ENCODE data around the gene SCAF4.

Gene SCAF4

DNA sequence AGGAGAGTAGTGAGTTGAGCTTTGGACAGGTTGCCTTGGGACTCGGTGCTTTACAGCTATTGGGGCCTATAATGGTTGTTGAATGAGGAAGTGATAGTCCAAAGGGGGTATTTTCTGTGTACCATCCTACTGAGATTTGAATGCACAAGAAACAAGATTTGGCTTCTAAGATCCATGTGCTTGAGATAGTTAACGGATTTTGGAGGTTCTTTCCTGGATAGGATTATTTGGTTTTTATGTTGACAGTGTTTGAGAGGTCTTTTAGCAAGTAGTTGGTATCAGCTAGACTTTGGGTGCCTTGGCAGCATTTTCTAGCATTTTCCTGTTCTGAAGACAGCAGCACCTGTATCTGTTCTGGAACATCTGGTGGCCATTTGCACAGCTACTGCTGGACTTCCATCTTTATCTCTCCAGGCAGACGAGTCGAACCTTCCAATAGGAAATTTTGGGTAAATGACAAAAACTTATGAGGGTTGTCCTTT is 3.6 kb upstream of the SCAF4 start:
- no peak for DNase-seq

DNA sequence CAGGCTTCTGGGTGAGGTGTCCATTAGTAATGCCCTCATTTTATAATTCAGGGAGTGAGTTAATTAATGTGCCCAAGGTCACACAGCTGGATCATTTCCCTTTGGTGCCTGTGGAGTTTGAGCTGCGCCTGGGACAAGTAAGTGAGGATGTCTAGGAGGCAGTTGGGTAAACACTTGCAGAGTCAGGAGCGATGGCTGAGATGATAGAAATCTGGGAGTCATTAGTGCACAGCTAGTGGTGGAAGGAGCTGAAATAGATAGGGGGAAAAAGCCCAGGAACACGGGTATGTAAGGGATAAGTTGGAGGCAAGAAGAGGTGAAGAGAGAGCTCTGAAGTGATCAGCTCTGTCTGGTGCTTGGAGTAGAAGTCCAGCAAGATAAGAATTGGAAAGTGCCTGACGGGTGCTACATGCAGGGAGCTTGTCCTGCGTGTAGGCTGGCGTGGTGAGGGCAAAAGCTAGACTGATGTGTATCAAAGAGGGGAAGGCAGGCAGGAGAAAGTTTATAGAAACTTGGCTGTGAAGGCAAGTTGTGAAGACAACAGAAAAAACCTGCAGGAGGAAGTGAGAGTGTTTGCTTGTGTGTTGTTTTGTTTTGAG is 1.7 kb upstream of the SCAF4 start:
- no peak for DNase-seq

DNA sequence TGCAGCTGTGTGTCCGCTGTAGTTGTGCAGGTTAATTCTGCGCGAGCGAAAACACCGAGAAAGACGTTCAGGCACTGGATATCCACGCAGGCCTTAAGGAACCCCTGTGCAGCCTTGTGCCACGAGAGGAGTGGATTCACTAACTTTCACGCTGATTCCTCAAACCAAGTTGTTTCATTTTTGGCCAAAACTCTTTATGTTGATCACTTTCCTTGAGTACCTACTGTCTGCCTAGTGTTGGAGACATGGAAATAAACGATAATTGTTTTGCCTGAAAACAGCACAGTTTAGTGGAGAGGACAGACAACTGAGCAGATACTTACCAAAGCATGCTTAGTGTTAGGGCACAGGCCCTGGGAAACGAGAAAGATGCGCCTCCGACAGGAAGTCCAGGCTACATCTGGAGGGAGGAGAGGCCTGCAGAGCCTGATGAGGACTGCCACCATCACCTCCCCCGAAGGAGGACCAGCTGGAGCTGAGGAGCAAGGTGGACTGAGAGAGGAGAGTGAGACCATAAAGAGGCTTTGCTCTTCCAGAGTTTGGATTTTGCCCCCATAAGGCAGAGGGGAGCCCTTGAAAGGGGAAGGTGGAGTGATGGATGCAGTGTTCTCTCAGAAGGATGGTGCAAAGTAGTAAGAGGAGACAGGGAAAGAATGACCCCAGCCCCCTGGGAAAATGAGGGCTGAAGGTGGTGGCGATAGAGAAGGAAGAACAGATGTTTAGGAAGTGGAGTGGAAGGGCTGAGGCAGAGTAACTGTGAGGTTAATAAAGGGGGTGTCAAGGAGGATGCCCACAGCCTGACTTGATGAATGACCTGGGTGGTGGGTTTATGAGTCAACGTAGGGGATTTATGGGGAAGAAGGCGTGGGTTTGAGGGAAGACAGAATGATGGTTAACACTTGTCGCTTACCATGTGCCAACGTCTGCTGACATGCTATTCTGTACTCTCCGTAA is 956 bp upstream of the SCAF4 start:
- peak; percentile 5 for DNase-seq

DNA sequence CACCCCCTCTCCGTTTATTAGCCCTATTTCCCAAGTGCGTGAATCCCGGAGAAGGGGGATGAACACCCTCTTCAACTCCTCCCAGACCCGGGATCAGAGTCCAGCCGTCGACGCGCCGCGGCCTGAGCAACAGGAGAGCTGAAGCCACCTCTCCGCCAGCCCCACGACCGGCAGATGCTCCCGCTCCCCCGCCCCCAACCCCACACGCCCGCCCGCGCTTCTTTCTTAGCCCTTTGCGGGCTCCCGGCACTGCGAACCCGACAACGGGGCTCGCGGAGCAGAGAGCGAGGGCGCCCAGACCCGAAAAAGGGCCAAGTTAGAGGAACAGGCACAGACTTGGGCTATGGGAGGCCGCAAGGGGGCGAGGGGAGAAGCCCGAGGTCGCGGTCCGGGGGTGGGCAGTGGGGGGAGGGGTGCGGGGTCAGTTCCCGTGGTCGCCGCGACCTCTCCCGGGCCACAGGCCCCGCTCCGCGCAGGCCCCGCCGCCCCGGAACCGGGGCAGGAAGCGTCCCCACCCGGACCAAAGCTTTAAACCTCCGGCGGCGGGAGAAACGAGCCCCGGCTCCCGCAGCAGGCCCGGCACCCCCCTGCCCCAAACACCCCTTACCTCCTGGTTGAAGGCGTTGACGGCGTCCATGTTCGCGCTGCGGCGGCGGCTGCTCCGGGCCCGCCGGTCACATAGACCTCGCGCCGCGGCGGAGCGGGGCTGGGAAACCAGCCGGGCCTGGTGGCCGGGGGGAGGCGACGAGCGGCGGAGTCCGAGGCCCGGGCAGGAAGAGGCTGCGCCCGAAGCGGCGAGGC is 662 bp downstream of the SCAF4 start:
- peak; percentile 32 for DNase-seq

DNA sequence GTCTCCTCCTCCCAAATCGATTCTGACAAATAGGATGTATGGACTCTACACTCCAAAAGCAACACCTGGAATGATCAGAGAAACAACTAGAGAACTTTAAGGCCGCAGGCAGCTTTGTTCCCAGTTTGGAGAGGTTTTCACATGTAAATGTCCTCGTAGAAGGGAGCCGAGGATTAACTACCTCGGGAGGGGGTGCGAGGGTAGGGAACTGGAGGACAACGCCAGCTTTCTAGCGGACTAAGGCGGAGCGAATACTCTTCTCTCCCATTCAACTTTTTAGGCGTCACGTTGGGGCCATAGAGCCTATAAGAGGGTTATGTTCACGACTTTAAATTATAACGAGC is 1.2 kb downstream of the SCAF4 start:
- DNase-seq, result no peak

DNA sequence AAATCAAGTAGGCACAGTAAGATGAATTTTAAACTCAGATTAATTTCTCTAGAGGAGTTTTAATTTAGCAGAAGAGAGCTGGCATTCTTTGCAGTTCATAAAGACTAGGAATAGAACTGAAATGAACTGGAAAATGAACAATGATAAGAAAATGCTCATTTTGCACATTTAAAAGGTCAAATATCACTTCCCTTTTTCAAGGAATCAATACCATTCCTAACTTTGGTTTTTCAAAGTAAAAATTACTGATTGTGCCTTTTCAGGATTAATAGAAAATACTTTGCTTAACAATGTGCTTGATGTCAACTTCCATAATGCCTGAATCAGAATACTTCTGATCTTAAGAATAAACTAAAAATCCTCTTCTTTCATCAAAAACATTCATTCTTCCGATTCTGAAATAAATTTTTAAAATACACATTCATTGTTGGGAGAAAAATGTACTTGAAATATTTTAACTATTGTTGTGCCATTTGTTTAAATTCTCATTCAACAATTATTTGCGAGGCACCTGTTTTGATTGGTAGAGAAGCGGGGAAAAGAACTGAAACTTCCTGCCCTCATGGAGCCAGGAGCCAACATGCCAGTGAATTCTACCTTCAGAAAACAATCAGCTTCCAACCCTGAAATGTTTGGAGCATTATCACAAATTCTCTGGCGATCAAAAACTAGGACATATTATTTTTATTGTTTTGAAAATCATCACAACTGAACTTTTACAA is 2.1 kb downstream of the SCAF4 start:
- no peak for DNase-seq

DNA sequence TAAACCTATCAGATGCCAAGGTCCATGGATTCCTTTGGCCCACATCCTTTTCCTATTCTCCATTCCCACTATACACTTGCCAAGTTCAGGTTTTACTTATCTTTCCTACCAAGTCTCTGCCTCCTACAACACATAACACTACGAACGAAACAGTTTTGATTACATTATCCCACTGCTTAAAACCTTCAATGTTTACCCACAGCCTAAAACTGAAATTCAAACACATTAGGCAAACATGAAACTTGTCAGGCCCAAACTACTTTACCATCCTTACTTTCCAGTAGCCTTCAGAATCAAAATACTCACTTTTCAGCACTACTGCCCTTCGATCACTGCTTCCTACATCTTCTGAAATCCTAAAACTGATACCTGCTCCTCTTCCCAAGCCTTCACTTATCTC is 3.0 kb downstream of the SCAF4 start:
- DNase-seq, result no peak

DNA sequence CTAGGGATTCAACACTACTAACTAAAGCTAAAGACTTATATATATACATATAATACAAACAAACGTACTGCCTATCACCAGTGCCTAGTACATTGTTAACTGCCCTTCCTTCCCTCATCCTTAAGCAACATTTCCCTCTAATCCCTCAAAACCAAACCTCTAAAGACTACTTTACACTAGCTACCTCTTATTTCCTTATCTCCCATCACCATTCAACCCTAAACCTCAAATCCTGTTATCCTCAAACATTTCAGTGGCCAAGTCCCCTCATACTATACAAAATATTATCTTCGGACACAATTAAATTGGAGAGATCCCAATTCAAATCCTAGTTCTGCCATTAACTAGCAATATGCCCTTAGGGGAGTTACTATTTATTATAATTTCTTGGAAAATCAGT is 3.7 kb downstream of the SCAF4 start:
- no peak for DNase-seq

DNA sequence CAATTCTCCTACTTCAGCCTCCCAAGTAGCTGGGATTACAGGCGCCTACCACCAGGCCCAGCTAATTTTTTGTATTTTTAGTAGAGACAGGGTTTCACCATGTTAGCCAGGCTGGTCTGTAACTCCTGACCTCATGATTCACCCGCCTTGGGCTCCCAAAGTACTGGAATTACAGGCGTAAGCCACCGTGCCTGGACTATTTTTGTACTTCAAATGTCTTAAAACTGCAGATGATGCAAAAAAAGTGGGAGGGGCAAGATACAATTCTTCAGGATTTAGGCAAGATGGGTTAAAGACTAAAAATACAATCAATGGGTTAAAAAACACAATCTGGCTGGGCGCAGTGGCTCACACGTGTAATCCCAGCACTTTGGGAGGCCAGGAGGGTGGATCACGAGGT is 4.7 kb downstream of the SCAF4 start:
- DNase-seq, result no peak

DNA sequence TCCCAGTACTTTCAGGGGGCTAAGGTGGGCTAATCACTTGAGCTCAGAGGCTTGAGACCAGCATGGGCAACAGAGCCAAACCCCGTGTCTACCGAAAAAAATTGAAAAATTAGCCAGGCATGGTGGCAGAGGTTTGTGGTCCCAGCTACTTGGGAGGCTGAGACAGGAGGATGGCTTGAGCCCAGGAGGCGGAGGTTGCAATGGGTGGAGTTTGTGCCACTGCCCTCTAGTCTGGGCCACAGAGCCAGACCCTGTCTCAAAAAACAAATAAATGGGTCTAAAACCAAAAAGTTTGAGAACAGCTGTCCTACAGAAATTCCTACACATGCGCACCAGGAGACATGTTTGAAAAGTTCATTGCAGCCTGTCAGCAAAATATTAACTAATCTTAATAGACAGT is 5.5 kb downstream of the SCAF4 start:
- DNase-seq, result no peak

DNA sequence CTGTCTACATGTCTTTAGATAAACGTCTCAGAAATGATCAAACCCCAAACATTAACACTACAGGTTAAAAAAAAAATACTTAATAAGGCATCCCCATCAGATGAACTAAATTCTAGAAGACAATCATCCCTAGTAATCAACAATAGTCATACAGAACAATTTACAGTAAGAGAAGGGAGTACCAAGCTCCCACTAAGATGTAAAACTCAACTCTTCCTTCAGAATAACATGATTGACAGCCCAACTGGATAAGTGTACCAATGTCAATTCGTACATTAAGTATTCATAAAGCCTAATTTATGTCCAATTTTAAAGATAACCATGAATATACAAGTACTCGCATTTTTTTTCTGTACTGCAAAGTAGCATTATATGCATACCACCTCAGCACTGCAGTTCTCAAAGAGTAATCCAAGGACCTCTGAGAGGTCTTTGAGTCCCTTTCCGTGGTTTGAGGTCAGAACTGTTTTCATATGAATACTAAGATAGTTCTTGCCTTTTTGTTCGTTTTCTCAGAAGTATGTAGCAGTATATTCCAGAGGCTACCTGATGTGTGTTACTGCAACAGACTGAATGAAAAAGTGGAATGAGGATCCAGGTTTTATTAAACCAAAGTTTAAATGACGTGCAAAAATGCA is 6.6 kb downstream of the SCAF4 start:
- no peak for DNase-seq

DNA sequence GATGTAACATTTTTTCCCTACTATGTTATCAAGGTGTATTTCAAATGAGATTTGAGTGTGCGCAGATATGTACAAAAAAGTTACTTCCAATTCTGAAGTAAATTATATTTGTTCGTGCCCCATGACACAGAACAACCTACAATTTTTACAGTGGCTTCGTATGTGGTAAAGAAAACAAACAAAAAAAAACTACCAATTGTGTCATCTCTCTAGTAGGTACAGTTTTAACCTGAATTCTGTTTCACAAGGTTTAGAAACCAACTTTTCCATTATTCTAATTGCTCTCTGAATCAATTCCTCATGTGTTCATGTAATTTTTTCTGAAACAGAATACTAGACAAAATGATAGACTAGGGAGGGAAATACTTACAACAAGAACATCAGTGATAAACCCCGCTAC is 7.4 kb downstream of the SCAF4 start:
- no peak for DNase-seq

DNA sequence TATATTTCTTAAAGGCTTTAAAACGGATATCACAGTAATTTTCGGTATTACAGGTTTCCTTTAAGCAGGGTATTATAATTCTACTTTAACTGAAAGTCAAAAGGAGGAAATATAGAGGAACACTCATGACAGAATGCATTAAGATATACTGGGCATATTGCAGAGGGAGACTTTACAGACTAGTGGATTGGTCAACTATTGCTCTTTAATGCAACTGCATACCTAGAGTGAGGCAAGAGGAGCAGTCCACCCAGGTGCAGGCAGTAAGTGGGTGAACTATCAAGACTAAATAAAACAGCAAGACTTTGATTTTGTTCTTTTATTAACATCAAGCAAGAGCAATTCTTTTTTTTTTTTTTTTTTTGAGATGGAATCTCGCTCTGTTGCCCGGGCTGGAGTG is 10.5 kb downstream of the SCAF4 start:
- DNase-seq, result no peak

DNA sequence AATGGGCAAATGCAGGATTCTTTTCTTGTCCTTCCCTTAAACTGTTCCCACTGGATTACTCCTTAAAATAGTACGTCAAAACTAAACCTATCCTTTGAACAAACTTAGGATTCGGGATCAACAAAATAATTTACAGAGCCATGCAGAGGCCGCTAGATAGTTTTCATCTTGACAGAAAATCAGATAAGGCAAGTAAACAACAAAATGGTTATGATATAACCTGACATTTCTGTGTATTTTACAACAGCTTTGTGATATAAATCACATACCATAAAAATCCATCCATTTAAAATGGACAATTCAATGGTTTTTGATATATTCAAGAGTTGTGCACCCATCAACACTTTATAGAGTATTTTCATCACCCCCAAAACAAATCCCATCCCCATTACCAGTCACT is 11.2 kb downstream of the SCAF4 start:
- DNase-seq, result no peak

DNA sequence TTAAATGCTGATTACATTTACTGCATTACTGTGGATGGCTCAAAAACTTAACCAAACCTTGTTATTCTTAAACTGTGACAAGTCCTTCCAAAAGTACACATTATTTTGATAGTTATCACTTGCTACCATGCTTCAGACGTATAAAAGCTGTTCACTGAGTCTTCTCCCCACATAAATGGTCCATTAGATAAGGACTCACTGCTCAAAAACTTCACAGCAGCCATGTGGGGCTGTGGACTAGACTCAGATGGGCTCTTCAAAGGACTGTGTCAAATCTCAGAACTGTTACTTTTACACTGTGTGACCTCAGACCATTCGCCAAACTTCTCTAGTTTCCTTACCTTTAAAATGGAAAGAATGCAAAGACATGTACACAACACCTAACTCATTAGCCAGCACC is 11.6 kb downstream of the SCAF4 start:
- DNase-seq, result no peak

DNA sequence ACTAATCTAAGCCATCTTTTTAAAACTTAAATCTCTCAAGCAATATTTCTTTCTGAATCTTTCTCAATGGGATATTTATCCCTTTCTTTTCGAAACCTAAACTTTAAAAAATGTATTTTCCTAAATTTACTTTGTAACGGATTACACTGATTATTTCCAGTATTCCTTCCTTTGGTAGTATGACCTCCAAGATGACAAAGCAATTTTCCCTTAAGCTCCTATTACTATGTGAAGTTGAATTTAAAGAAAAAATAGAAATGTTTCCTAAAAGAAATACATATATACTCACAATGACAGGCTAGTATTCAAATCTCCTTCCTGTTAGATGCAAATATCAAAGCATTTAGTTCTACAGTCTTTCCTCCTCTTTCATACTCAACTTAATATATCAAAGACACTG is 15.8 kb downstream of the SCAF4 start:
- no peak for DNase-seq

DNA sequence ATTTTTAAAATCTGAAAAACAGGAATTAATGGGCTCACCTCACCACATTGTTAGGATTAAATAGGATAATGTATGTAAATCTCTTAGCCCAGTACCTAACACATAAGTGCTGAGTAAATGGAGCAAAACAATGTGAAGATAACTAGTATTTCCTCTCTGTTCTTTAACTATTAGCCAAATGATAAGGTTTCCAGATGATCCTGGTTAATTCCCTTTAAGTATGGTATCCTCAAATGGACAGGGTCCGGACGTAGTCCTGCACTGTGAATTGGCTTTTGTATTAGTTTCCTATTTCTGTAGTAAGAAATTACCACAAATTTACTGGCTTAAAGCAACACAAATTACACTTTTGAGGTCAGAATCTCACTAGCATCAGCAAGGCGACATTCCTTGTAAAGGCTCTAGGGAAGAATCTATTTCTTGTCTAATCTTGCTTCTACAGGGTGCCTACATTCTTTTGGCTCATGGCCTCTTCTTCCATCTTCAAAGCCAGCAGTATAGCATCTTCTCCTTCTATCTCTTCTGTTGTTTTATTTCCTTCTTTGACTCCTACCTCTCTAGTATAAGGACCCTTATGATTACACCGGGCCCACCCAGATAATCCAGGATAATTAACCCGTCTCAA is 17.1 kb downstream of the SCAF4 start:
- no peak for DNase-seq

DNA sequence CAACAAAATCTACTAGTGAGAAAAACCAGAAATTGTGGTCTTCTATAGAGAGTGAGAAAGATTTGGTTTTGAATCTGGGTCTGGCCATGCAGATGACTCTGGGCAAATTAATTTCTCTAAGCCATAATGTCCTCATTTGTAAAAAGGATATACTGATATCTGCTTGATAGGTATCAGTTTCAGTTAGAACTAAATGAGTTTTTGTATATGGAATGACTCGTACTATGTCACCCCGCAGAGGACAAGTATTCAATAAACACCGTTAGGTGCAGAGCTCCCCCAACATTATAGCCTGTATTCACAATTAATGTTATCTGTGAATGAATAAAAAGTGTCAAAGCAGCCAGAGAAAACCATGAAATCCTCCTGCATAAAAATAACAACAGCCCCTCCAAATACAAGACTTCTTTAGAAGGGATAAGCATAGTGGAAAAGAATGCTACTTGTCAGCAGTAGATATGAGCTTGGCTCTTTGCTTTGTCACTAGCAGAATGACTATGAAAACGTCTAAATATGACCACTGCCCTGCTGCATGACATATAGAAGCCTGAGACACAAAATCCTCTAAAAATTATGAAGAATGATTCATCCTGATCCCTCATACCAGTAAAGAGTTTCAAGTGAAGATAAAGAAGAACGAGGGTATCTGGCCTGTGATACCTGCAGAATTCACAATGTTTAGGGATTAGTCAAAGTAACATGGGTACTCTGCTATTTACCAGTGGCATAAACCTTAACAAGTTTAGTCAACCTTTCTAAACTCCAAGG is 17.8 kb downstream of the SCAF4 start:
- DNase-seq, result no peak

DNA sequence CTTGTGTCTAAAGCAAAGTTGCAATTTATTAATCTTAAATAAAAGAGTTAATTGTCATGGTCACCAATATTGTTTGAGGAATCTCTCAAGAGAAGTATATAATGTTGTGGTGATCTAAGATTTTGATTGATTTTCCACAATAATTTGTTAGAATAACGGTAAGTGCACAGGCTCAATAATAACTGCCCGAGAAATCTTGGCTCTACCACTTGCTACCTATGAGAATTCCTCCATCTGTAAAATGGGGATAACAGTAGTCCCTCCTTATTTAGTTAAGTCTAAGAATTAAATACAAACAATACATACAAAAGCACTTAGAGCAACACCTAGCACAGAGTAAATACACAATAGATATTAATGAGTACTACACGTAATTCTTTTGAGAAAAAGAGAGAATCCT is 18.8 kb downstream of the SCAF4 start:
- no peak for DNase-seq

DNA sequence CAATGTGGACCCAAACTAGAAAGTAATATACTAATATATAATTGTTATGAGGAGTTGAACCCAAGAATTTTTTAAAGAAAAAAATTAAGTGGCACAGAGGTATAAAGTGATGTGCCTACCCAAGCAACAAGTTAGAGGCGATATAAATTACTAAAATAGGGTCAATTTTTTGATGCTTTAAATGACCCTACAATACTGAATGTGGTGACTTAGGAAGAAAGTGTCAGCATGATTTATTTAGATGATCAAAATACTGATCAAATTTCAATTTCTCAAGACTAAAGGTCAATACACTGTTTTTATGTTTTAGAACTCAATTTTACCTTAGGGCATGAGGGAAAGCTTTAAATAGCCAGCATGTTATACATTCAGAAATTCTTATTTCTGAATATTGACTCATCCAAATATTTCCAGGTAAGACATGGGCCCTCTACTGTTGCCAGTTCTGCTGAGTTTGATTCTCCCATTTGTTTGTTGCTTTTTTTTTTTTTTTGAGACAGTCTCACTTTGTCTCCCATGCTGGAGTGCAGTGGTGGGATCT is 20.1 kb downstream of the SCAF4 start:
- DNase-seq, result no peak

DNA sequence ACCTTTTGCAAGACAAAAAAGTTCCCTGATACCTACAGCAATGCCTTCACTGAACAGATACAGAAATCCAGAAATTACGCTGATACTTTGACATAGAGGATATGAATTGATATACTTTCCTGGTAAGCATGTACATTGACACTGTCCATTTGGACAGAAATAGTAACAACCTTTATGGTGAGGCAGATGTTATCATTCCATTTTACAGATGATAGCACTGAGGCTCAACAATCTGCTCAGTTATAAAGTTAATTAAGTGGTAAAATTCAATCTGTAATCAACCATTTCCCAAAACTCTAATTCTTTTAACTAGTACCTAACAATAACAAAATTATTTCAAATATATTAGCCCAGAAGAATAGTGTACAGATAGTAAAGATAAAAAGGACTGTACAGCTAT is 20.6 kb downstream of the SCAF4 start:
- no peak for DNase-seq
